Eye (tissue), 1 donor: ENCODE data around the gene PREX1.

ENCODE experiments used
- DNase-seq: peaks from one replicate; pipeline ENCODE4 v3.0.0-alpha.2; 2015

Gene PREX1

GRCh38 chr20:48733296-48733790 is 94.5 kb downstream of the PREX1 start:
- no peak for DNase-seq

- no peak for DNase-seq
Measured at GRCh38 chr20:48732081-48732829, 95.5 kb downstream of the PREX1 start.

- no peak for DNase-seq
Measured at GRCh38 chr20:48731536-48731935, 96.3 kb downstream of the PREX1 start.

- no peak for DNase-seq
Measured at GRCh38 chr20:48730977-48731376, 96.8 kb downstream of the PREX1 start.

GRCh38 chr20:48729538-48729937 is 98.3 kb downstream of the PREX1 start:
- DNase-seq, result no peak

- DNase-seq, result peak; percentile 39
Measured at GRCh38 chr20:48728042-48728825, 99.6 kb downstream of the PREX1 start.

- no peak for DNase-seq
Measured at GRCh38 chr20:48727226-48727625, 100.6 kb downstream of the PREX1 start.

GRCh38 chr20:48725555-48725991 is 102.2 kb downstream of the PREX1 start:
- DNase-seq, result no peak

- no peak for DNase-seq
Measured at GRCh38 chr20:48724891-48725554, 102.8 kb downstream of the PREX1 start.

GRCh38 chr20:48724382-48724781 is 103.4 kb downstream of the PREX1 start:
- DNase-seq, result no peak

- no peak for DNase-seq
Measured at GRCh38 chr20:48723308-48724264, 104.2 kb downstream of the PREX1 start.

GRCh38 chr20:48722737-48723191 is 105.0 kb downstream of the PREX1 start:
- peak; percentile 38 for DNase-seq

- no peak for DNase-seq
Measured at GRCh38 chr20:48722002-48722731, 105.6 kb downstream of the PREX1 start.

GRCh38 chr20:48721324-48722001 is 106.3 kb downstream of the PREX1 start:
- DNase-seq, result no peak

- DNase-seq, result no peak
Measured at GRCh38 chr20:48720256-48720985, 107.4 kb downstream of the PREX1 start.

- DNase-seq, result no peak
Measured at GRCh38 chr20:48719598-48720255, 108.1 kb downstream of the PREX1 start.

GRCh38 chr20:48718786-48719578 is 108.8 kb downstream of the PREX1 start:
- DNase-seq, result no peak

GRCh38 chr20:48717680-48718223 is 110.0 kb downstream of the PREX1 start:
- DNase-seq, result no peak
